Fibroblast of the aortic adventitia (primary cell): ENCODE measurements around the gene KRT73. TPM values are rescaled to one million over a fixed set of nuclear protein-coding genes. Genes with fewer than 3 reads are reported as not detected.

Experiments used
- DNase-seq: peaks from one replicate; pipeline ENCODE4 v3.0.0-alpha.2; 2010; ENCODE audit warnings: low read depth
- H3K4me3 ChIP-seq: 2 replicates; pipeline ENCODE4 v1.5.1; 2011; ENCODE audit warnings: low read depth, mild to moderate bottlenecking, control low read depth, low read length, moderate library complexity
- total RNA-seq: library from RNA; depleted of rRNA; stranded (reverse); fragments of >200 nt; gene quantifications from 2 replicates; pipeline ENCODE4 v1.2.3, GENCODE V29; 2012; ENCODE audit warnings: low replicate concordance
- TF ChIP-seq, protein P1 (sequence below): IDR thresholded peaks from 2 replicates; pipeline ENCODE4 v1.5.1; 2011; ENCODE audit warnings: mild to moderate bottlenecking, low read length, control low read depth, inconsistent platforms; ENCODE audit not compliant: insufficient read depth

KRT73 gene
- total RNA-seq, 1 donor, result not detected

- DNase-seq, result no peak
- H3K4me3 ChIP-seq, result no peak overlapping the region
- TF ChIP-seq, protein P1, sequence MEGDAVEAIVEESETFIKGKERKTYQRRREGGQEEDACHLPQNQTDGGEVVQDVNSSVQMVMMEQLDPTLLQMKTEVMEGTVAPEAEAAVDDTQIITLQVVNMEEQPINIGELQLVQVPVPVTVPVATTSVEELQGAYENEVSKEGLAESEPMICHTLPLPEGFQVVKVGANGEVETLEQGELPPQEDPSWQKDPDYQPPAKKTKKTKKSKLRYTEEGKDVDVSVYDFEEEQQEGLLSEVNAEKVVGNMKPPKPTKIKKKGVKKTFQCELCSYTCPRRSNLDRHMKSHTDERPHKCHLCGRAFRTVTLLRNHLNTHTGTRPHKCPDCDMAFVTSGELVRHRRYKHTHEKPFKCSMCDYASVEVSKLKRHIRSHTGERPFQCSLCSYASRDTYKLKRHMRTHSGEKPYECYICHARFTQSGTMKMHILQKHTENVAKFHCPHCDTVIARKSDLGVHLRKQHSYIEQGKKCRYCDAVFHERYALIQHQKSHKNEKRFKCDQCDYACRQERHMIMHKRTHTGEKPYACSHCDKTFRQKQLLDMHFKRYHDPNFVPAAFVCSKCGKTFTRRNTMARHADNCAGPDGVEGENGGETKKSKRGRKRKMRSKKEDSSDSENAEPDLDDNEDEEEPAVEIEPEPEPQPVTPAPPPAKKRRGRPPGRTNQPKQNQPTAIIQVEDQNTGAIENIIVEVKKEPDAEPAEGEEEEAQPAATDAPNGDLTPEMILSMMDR, result no peak
Observed at GRCh38 chr12:52606096-52606495, 12.3 kb downstream of the KRT73 start.

DNA sequence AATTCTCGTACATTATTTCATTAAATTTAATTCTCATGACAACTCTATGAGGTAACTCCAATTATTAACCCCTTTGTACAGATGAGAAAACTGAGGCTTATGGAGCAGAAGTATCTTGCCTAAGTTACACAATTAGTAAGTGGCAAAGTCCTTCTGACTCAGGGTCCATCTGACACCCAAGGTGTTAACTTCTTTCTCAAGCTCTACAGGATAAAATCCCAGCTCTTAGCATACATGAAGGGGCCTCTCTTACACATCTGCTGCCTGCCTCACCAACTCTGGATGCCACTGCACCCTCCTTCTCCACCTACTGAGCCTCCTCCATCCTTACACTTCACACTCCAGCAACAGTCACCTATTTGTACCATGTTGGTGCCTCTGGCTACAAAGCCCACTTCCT, 12.8 kb downstream of the KRT73 start:
- TF ChIP-seq, protein P1, result no peak
- no peak overlapping the region for H3K4me3 ChIP-seq
- DNase-seq, result no peak

GRCh38 chr12:52604859-52605258, 13.5 kb downstream of the KRT73 start:
- no peak for DNase-seq
- no peak overlapping the region for H3K4me3 ChIP-seq
- TF ChIP-seq, protein P1, result no peak

GRCh38 chr12:52603314-52603713, 15.0 kb downstream of the KRT73 start:
- TF ChIP-seq, protein P1, result no peak
- H3K4me3 ChIP-seq, result no peak overlapping the region
- no peak for DNase-seq

DNA sequence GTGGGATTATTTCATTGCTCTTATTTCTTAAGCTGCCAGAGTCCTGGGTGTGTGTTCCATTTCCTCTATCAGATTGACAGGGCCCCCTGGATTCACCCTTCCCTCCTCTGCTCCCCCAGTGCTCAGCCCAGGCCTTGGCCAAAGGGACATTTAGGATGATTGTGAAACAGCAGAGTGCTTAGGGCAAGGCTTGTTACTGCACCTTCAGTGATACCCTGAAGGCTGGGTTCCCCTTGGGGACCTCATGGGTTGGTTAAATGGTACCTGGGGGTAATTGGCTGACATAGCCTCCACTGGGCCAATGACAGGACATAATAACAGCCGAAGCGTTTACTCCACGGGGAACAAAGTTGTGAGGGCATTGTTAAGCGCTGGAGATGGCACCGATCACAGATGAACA, 15.8 kb downstream of the KRT73 start:
- no peak for DNase-seq
- TF ChIP-seq, protein P1, result no peak
- H3K4me3 ChIP-seq, result no peak overlapping the region

- H3K4me3 ChIP-seq, result no peak overlapping the region
- TF ChIP-seq, protein P1, result no peak
- DNase-seq, result no peak
Observed at GRCh38 chr12:52601671-52602070, 16.7 kb downstream of the KRT73 start.

DNA sequence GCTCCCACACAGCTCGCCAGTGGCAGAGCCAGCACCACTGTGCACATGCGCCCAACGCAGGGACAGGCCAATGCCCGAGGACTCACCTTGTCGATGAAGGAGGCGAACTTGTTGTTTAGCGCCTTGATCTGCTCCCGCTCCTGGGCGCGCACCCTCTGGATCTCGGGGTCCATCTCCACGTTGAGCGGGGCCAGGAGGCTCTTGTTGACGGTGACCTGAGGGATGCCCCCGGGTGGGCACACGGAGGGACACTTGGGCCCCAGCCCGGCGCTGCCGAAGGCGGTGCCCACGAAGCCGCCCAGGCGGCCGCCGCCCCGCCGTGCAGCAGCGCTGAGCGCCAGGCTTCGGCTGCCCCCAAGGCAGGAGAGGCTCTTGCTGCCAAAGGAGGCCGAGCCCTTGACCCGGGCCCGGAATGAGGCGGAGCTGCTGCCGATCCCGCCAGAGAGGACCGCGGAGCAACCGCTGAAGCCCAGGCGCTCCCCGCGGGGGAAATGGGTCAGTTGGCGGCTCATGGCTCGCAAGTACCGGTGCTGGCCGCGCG, 17.3 kb downstream of the KRT73 start, which contains the start of gene KRT72:
TSS of gene KRT72 (minus strand) at position 523 of the 541 bp plus-strand sequence. CDS start at position 512, 11 bp downstream.
- H3K4me3 ChIP-seq, result no peak within 1 kb of the TSS
- no peak for DNase-seq

More for the DNA sequence above, 17.3 kb downstream of the KRT73 start, which contains the start of gene KRT72:
- TF ChIP-seq, protein P1, result no peak
